ENCODE data around the gene TPP2.

Gene TPP2

DNA sequence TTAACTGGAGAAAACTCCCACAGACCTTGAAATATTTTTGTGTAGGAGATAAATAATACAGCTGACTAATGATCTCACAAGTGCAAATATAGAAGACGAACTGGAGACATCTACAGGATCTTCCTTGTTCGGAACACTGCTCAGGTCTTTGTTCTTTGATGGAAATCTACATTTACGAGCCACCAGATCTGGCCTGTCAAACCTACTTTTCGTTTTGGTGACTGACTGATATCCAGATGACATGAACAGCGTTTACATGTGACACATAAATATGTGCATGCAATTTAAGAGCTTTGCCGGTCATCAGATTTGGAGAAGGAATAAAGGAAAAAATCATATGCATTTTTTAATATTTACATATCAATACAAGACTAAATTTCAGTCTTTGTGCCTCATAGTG, 24.5 kb upstream of the TPP2 start:
- in situ Hi-C loops (cut with HindIII; ENCODE audit: low pct_unique_long_range_greater_than_20kb, low sequenced_read_pairs): no loop called here
- no peak for TF ChIP-seq JUND (IDR thresholded peaks at IDR 0.05; ENCODE audit: low read depth)
- no peak for DNase-seq (ENCODE audit: low read depth in 1 of 2, low spot score in 1 of 2)

GRCh38 chr13:102580552-102581169, 16.1 kb upstream of the TPP2 start:
- in situ Hi-C loops (cut with HindIII; ENCODE audit: low pct_unique_long_range_greater_than_20kb, low sequenced_read_pairs): no loop called here

DNA sequence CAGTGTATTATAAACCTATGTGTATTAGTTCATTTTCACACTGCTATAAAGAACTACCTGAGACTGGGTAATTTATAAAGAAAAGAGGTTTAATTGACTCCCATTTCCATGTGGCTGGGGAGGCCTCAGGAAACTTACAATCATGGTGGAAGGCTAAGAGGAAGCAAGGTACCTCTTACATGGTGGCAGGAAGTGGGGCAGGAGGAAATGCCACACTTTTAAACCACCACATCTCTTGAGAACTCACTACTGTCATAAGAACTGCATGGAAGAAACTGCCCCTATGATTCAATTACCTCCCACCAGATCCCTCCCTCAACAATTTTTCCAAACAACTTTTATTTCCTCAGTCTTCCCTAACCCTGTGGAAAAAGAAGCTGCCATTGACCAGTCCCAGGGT, 14.5 kb upstream of the TPP2 start:
- TF ChIP-seq JUND (IDR thresholded peaks at IDR 0.05; ENCODE audit: low read depth): no peak

More at GRCh38 chr13:102580552-102581169, 16.1 kb upstream of the TPP2 start:
- no peak for TF ChIP-seq JUND (IDR thresholded peaks at IDR 0.05; ENCODE audit: low read depth)
- DNase-seq (ENCODE audit: low read depth in 1 of 2, low spot score in 1 of 2): peak in 1 of 2 experiments; percentile 67

GRCh38 chr13:102584434-102584833, 12.4 kb upstream of the TPP2 start:
- DNase-seq (ENCODE audit: low read depth in 1 of 2, low spot score in 1 of 2): no peak

More for the DNA sequence above, 14.5 kb upstream of the TPP2 start:
- in situ Hi-C loops (cut with HindIII; ENCODE audit: low pct_unique_long_range_greater_than_20kb, low sequenced_read_pairs): no loop called here
- DNase-seq (ENCODE audit: low read depth in 1 of 2, low spot score in 1 of 2): no peak

GRCh38 chr13:102586615-102587014, 10.2 kb upstream of the TPP2 start:
- TF ChIP-seq JUND (IDR thresholded peaks at IDR 0.05; ENCODE audit: low read depth): no peak
- no peak for DNase-seq (ENCODE audit: low read depth in 1 of 2, low spot score in 1 of 2)
- in situ Hi-C loops (cut with HindIII; ENCODE audit: low pct_unique_long_range_greater_than_20kb, low sequenced_read_pairs): no loop called here

More at GRCh38 chr13:102584434-102584833, 12.4 kb upstream of the TPP2 start:
- in situ Hi-C loops (cut with HindIII; ENCODE audit: low pct_unique_long_range_greater_than_20kb, low sequenced_read_pairs): no loop called here
- TF ChIP-seq JUND (IDR thresholded peaks at IDR 0.05; ENCODE audit: low read depth): no peak

- DNase-seq (ENCODE audit: low read depth in 1 of 2, low spot score in 1 of 2): no peak
- TF ChIP-seq JUND (IDR thresholded peaks at IDR 0.05; ENCODE audit: low read depth): no peak
- in situ Hi-C loops (cut with HindIII; ENCODE audit: low pct_unique_long_range_greater_than_20kb, low sequenced_read_pairs): no loop called here
Observed at GRCh38 chr13:102587916-102588315, 8.9 kb upstream of the TPP2 start.

- no peak for TF ChIP-seq JUND (IDR thresholded peaks at IDR 0.05; ENCODE audit: low read depth)
- in situ Hi-C loops (cut with HindIII; ENCODE audit: low pct_unique_long_range_greater_than_20kb, low sequenced_read_pairs): no loop called here
- no peak for DNase-seq (ENCODE audit: low read depth in 1 of 2, low spot score in 1 of 2)
Observed at GRCh38 chr13:102589301-102589822, 7.4 kb upstream of the TPP2 start.

GRCh38 chr13:102591988-102592781, 4.6 kb upstream of the TPP2 start:
- TF ChIP-seq JUND (IDR thresholded peaks at IDR 0.05; ENCODE audit: low read depth): no peak
- in situ Hi-C loops (cut with HindIII; ENCODE audit: low pct_unique_long_range_greater_than_20kb, low sequenced_read_pairs): no loop called here
- peak in 1 of 2 experiments; percentile 60 for DNase-seq (ENCODE audit: low read depth in 1 of 2, low spot score in 1 of 2)

- DNase-seq (ENCODE audit: low read depth in 1 of 2, low spot score in 1 of 2): no peak
- no peak for TF ChIP-seq JUND (IDR thresholded peaks at IDR 0.05; ENCODE audit: low read depth)
- in situ Hi-C loops (cut with HindIII; ENCODE audit: low pct_unique_long_range_greater_than_20kb, low sequenced_read_pairs): no loop called here
Observed at GRCh38 chr13:102593466-102593865, 3.3 kb upstream of the TPP2 start.

DNA sequence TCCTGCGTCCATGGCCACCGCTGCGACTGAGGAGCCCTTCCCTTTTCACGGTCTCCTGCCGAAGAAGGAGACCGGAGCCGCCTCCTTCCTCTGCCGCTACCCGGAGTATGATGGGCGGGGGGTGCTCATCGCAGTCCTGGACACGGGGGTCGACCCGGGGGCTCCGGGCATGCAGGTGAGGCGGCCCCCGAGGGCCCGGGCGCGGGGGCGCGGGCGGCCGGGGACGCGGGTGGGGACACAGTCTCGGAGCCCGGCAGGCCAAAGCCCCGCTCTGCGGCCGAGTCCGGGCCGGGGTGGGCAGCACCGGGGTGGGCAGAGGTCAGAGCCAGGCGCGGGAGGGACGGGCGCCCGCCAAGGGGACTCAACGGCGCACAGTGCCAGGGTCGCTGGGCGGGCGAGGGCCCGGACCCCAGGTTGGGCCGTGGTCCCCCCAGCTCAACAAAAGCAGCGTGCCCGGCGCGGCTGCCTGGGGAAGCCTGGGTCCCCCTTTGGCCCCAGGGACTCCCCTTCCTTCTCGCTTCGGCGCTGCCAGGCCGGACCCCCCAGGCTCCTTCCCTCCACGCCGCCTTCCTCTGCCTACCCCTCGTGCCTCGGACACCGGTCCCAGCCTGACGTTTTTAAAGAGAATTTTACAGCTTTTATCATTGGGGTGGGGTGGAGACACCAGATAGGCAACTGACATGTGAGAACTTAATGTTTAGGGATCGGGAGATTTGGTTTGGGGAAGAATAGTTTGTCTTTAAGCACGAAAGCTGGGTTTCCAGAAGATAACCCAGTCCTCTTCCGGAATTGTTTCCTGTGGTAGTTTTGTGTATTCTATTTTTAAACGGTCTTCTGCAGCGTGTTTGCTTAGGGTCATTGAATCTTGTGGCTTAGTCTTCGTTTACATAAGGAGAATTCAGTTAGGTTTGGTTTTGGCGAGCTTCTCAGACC, 509 bp downstream of the TPP2 start:
- no peak for TF ChIP-seq JUND (IDR thresholded peaks at IDR 0.05; ENCODE audit: low read depth)
- in situ Hi-C loops (cut with HindIII; ENCODE audit: low pct_unique_long_range_greater_than_20kb, low sequenced_read_pairs): no loop called here
- DNase-seq (ENCODE audit: low read depth in 1 of 2, low spot score in 1 of 2): no peak

DNA sequence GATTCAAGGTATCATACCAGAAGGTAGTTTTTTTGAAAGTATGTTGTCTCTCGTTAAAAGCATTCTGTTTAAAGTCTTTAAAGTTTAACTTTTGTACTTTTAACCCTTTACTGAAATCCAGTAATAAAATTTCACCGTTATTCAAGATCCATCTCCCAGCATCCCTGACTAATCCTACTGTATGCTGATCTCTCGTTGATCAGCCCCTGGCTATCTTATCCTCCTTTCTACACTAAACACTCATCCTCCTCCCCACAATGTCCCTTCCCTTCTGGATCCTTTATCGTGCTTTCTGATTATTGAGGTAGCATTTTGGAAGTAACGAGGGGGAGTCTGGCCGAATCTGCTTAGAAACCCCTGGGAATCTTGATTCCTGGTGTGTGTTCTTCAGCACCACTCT, 1.3 kb downstream of the TPP2 start:
- TF ChIP-seq JUND (IDR thresholded peaks at IDR 0.05; ENCODE audit: low read depth): no peak
- in situ Hi-C loops (cut with HindIII; ENCODE audit: low pct_unique_long_range_greater_than_20kb, low sequenced_read_pairs): no loop called here

GRCh38 chr13:102599426-102600012, 2.7 kb downstream of the TPP2 start:
- no peak for TF ChIP-seq JUND (IDR thresholded peaks at IDR 0.05; ENCODE audit: low read depth)
- no peak for DNase-seq (ENCODE audit: low read depth in 1 of 2, low spot score in 1 of 2)
- in situ Hi-C loops (cut with HindIII; ENCODE audit: low pct_unique_long_range_greater_than_20kb, low sequenced_read_pairs): no loop called here

More for the DNA sequence above, 1.3 kb downstream of the TPP2 start:
- no peak for DNase-seq (ENCODE audit: low read depth in 1 of 2, low spot score in 1 of 2)

All from T47D (cell line).